Chondrocyte (in vitro differentiated cells): Measurements from ENCODE around the gene SLAMF6. TPM values are rescaled to one million over a fixed set of nuclear protein-coding genes. Genes with fewer than 3 reads are reported as not detected.

ENCODE experiments used
- DNase-seq: peaks from one replicate; pipeline ENCODE4 v3.0.0; 2021; ENCODE audit warnings: mixed read lengths, low spot score
- H3K27ac Mint-ChIP-seq: one replicate; pipeline ENCODE4 v1.8.0; 2021; ENCODE audit warnings: mild to moderate bottlenecking, moderate library complexity, mixed read lengths; ENCODE audit not compliant: unreplicated experiment
- H3K27me3 Mint-ChIP-seq: 2 replicates; pipeline ENCODE4 v1.8.0; 2021; ENCODE audit warnings: low read depth, mixed read lengths
- H3K36me3 Mint-ChIP-seq: 2 replicates; pipeline ENCODE4 v1.8.0; 2021; ENCODE audit warnings: low read depth, mixed read lengths
- H3K4me1 Mint-ChIP-seq: 2 replicates; pipeline ENCODE4 v1.8.0; 2021; ENCODE audit warnings: low read depth, mild to moderate bottlenecking, mixed read lengths
- H3K4me3 Mint-ChIP-seq: one replicate; pipeline ENCODE4 v1.8.0; 2021; ENCODE audit warnings: mild to moderate bottlenecking, moderate library complexity, mixed read lengths; ENCODE audit not compliant: unreplicated experiment
- H3K9me3 Mint-ChIP-seq: 2 replicates; pipeline ENCODE4 v1.8.0; 2021; ENCODE audit warnings: low read depth, mixed read lengths
- CTCF ChIP-seq: fragments of 200-600 bp; sonication (generic); IDR thresholded peaks from 2 replicates; pipeline ENCODE4 v1.5.0; 2021; ENCODE audit warnings: antibody characterized with exemption, mild to moderate bottlenecking, moderate library complexity
- total RNA-seq: library from RNA; stranded (reverse); gene quantifications from 3 replicates; pipeline ENCODE4 v1.2.1, GENCODE V29; 2021

Gene SLAMF6
- total RNA-seq, 1 donor from 2014 or later = not detected

- Mint-ChIP-seq H3K4me1 (peaks cover 6% of the 10 kb centered on the region), H3K9me3 (no peaks in the 10 kb centered on the region), H3K4me3 (no peak overlapping the region), H3K27me3 (no peaks in the 10 kb centered on the region), H3K27ac (no peak overlapping the region), H3K36me3 (no peaks in the 10 kb centered on the region)
- DNase-seq = no peak
- TF ChIP-seq CTCF = no peak
Observed at GRCh38 chr1:160542303-160542945, 19.4 kb upstream of the SLAMF6 start.

GRCh38 chr1:160541622-160542302 is 18.7 kb upstream of the SLAMF6 start:
- H3K27ac Mint-ChIP-seq = no peak overlapping the region

GRCh38 chr1:160540859-160541233 is 17.8 kb upstream of the SLAMF6 start:
- H3K9me3 Mint-ChIP-seq = peaks cover 6% of the 10 kb centered on the region
- H3K4me3 Mint-ChIP-seq = no peak overlapping the region
- no peaks in the 10 kb centered on the region for H3K27me3 Mint-ChIP-seq
- H3K36me3 Mint-ChIP-seq = no peaks in the 10 kb centered on the region
- no peak for DNase-seq
- TF ChIP-seq CTCF = no peak
- no peak overlapping the region for H3K27ac Mint-ChIP-seq
- peaks cover 6% of the 10 kb centered on the region for H3K4me1 Mint-ChIP-seq

More at GRCh38 chr1:160541622-160542302, 18.7 kb upstream of the SLAMF6 start:
- no peak for DNase-seq
- Mint-ChIP-seq H3K9me3 (no peaks in the 10 kb centered on the region), H3K4me1 (peaks cover 6% of the 10 kb centered on the region), H3K36me3 (no peaks in the 10 kb centered on the region), H3K4me3 (no peak overlapping the region), H3K27me3 (no peaks in the 10 kb centered on the region)
- no peak for TF ChIP-seq CTCF

- TF ChIP-seq CTCF = no peak
- Mint-ChIP-seq H3K27me3 (no peaks in the 10 kb centered on the region), H3K4me3 (no peak overlapping the region), H3K9me3 (peaks cover 10% of the 10 kb centered on the region), H3K4me1 (peaks cover 6% of the 10 kb centered on the region), H3K27ac (no peak overlapping the region), H3K36me3 (peaks cover under 1% of the 10 kb centered on the region)
- DNase-seq = no peak
Observed at GRCh38 chr1:160539990-160540858, 17.2 kb upstream of the SLAMF6 start.

- H3K27ac Mint-ChIP-seq = no peak overlapping the region
- H3K4me3 Mint-ChIP-seq = no peak overlapping the region
- H3K9me3 Mint-ChIP-seq = peaks cover 13% of the 10 kb centered on the region
- H3K4me1 Mint-ChIP-seq = peaks cover 6% of the 10 kb centered on the region
- no peak for DNase-seq
- H3K27me3 Mint-ChIP-seq = no peaks in the 10 kb centered on the region
- H3K36me3 Mint-ChIP-seq = peaks cover 3% of the 10 kb centered on the region
- no peak for TF ChIP-seq CTCF
Observed at GRCh38 chr1:160539684-160539989, 16.6 kb upstream of the SLAMF6 start.
